GDM1 (cell line): ENCODE data around the gene ZNF385C.
"Not testable (repeated sequence)": the region's sequence is repeated elsewhere in the genome, so short reads cannot be mapped to it uniquely, and the experiment has no call there.

ENCODE experiments used
- DNase-seq: peaks from one replicate; lab custom pipeline; 2025; lab: John Stamatoyannopoulos, UW

Gene ZNF385C

DNA sequence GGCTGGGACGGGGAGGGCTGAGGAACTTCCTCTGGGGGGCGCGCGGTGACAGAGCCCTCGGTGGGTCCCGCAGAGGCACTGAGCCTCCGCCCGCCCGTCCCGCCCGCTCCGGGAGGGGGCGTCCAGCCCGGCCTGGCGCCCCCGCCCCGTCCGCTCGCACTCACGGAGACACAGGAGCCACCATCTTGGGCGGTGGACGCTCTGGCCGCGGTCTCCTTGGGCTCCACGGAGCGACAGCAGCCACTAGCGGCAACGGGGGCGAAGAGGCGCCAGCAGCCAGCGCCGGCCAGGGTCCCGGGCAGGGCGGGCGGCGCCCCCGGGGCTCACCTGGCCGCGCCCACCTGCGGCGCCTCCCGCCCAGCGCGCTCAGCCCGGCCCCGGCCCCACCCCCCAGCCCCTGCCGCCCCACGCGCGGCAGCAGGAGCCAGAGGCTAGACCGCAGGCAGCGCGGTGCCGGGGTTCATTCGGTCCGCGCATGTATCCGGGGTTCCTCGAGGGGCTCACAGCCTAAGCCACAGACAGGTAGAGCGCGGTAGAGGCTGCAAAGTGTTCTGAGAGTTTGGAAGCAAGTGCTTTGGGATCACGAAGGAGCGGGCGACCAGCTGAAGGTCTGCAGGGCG is 47.8 kb downstream of the ZNF385C start, which contains the start of gene C17orf113:
C17orf113 (minus strand) TSS at position 209 of the 620 bp plus-strand sequence. CDS start 7,225 bp downstream, outside the sequence.
- DNase-seq = peak; percentile 40

DNA sequence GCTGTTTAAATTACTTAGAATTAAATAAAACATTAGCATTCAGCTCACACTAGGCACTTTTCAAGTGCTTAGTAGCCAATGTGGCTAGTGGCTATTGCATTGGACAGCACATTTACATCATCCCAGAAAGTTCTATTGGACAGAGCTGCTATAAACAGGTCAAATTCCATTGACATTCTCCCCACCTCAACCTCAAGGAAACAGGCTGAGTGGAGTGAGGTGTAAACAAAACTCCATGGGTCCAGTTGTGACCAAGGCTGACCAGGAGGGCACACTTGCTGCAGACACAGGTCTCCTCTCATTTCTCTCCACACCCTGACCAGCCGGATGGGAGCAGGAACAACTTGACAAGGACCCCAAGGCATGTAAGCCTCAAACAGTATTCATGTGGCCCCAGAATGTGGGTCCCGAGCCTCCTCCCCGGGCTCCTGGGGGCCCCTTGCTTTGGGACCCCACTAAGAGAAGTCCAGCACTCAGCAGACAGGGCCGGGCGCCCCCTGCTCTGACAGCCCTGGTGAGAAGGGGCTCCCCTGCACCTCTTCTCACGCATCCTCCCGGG is 48.4 kb downstream of the ZNF385C start:
- DNase-seq = no peak

DNA sequence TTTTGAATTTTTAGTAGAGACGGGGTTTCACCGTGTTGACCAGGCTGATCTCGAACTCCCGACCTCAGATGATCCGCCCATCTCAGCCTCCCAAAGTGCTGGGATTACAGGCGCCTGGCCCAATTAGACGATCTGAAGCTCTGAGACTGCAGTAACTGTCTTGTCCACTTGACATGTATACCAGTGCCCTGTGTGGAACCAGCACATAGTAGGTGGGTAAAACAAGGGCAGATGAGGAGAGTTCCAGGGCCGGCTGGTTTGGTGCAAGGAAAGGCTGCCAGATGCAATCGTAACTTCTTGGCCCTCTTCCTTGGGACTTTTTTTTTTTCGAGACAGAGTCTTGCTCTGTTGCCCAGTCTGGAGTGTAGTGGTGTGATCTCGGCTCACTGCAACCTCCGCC is 50.9 kb downstream of the ZNF385C start:
- no peak for DNase-seq

DNA sequence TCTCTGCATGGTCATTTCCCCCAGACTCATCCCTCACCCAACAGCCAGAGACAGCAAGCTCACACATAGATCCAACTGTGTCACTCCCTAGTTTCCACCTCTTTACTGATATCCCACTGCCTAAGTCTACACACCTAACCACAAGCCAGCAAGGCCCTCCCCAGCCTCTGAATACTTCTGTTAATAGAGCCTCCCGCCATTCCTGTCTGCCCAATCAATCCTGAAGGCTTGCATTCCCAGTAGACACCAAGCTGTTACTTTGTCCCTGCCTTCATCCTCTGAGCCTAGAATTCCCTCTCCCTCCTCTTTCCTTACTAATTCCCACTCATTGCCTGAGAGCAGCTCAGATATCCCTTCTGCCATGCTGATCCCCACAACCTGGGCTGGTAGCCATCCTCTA is 52.6 kb downstream of the ZNF385C start:
- DNase-seq = no peak

DNA sequence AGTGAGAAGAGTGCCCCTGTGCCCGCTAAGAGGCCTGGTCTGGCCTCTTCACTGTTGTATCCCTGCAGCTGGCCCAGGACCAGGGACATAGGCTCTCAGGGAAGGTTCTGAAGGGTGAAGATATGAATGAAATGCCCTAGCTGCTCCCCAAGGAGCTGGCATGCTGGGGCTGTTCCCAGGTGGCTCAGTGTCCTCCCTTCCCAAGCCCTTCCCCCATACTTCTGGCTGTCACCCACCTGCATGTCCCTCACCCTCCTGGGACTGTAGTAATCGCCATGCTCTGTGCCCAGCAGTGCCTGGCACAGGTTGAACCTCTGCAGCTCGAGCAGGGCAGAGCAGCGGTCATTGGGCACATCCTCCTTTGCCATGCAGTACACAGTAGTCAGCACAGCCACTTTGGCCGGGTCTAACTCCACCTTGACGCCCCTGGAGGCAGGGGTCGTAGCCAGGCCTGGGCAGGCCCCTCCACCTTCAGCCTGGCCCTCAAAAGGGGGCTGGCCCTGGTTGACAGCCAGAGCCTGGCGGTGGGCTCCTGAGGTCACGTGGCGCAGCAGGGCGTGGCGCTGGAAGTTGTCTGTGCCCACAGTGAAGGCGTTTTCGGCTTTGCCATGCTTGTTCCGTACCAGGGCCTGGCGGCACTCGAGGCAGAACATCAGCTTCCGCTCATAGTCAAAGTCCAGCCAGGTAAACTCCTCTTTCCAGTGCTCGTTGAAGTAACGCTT is 55.5 kb downstream of the ZNF385C start:
- DNase-seq = no peak

DNA sequence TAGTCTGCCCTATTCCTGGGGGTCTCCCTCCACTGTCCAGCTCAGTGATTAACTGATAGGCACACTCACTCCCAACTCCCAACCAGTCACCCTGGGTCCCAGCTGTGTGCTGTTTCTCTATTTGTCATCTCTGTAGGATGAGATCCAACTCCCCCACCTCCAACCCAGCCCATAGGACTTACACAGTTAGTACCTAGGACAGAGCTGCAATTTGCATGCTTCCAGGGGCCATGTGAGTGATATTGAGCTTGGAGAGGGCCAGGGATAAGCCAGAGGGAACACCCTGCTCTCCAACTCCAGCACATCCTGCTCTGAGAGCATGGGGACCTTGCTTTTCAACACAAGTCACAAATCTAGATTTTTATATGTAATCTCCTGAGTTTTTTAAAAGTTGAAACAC is 56.7 kb downstream of the ZNF385C start:
- DNase-seq = no peak

DNA sequence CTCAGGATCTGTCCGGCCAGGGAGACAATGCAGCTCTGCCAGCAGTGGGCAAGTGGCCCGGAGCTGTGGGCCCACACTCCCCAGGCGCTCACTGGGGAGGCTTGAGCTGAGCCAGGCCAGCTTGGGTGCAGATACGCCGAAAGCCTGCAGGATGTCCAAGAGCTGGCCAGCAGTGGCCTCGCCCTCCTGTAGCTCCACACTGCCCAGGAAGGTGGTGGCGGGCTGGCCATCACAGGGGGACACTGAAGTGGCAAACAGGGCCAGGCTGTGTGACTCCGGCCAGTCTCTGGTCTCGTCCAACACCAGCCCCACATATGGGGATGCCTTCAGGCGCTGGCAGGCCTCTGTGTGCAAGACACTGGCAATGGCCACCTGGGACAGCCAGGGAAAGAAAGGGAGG is 57.5 kb downstream of the ZNF385C start:
- DNase-seq = no peak

DNA sequence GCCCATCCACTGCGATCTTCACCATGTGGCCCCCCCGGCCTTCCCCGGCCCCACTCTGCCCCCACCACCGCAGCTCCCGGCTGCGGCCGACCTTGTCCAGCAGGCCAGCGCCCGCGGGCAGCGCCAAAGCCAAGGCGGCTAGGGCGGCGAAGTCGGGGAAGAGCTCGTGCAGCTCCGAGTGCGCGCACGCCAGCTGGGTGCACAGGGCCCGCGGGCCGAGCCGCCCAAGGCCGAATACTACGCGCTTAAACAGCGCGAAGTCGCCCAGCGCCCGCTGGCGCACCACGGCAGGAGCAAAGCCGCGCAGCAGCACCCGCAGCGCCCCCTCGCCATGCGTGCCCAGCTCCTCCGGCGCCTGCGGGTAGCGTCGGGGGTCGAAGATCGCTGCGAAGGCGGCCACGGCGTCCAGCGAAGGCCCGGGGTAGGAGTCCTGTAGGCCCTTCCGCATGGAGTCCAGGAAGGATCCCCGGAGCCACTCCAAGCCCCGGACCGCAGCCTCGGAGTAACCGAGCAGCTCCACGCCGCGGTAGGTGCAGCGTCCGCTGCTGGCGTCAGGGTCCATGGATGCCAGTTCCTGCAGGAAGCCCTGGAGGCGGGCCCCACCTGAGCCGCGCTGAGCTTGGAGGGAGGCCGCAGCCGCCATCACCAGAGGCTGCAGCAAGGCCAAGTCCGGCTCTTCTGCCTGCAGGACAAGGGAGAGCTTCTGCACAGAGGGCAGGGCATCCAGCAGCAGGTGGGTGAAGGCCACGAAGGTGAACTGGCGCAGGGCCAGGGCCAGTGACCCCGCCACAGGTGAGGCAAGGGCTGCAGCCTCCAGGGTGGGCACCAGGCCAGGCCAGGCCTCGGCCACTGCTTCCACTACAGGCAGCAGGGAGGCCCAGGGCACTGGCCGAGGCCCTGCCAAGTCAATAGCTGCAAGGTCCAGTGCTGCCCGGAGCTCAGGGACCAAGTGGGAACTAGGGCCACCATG is 58.2 kb downstream of the ZNF385C start:
- DNase-seq = no peak

DNA sequence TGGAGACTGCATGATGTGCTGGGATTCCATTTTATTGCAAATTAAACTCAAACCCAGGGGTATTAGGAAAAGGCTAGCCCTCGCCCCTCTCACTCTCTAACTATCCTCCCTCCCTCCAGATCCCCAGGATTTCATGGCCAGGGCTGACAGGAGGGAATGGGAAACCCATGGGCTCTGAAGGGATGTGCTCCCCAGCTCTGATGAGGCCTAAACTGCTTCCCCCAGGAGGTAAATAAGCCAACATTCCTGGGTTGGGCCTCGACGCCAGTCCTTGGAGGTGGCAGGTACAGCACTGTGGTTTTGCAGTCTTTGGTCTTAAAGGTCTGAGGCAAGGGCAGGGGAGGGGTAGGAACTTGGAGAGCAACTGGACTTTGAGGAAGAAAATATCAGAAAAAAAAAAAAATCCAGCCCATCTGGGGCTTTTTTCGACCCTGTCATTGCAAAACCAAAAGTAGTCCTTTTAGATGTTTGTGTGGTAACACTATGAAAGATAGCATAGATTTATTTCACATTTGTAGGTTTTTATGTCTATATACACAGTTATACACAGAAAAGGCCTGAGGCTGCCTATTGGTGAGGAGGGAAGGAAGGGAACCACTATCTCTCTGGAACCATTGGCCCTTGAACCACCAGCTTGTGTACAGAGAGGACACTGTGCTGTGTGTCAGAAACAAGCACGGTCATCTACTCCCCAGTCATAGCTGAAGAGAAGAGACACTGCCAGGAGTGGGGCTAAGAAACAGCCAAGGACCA is 59.9 kb downstream of the ZNF385C start:
- DNase-seq = no peak

DNA sequence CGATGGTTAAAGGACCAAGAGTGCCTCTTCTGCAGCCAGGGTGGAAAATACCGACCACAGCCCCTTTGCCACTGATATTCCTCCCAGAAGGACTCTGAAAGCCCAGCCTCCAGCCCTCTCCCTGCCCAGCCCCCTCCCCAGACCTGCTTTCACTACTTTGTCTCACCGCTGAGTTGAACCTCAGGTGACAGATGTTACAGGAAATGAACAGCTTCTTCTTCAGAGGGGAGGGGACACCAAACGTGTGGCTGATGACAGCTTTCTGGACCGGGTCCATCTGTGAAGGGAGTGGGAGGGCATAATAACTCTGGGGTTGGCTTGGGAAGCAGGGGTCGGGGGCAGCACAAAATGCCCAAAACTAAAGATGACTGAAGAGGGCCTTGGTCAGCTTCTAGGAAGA is 64.2 kb downstream of the ZNF385C start:
- no peak for DNase-seq

DNA sequence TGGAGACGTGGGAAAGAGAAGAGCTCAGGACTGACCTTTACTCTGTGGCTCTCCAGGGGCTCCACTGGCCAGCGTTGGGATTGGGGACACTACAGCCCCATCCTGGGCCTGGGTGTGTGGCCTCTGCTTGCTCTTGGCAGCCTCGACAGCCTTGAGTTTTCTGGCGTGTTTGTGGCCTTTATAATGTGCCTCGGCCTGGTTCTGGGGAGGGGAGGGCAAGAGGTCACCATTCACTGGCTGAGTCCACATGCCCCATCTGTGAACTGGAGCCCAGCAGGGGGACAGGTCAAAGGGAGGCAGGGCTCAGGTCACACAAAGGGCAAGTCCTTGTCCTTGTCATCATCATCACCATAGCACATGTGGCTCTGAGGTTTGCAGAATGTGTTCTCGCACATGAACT is 66.7 kb downstream of the ZNF385C start:
- DNase-seq = no peak

DNA sequence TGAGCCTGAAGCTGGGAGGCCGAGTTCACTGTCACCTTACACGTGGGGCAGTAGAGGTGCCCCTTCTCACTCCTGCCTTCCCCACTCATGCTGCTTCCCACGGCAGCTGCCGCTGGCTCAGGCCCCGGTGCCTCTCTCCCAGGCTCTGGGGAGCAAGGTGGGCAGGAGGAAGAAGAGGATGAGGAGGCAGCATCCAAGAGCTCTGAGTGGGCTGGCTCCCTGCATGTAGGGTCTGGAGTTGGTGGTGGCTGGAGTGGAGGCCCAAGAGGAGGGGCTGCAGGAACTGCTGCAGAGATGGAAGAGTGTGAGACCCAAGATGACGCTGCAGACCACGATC is 69.5 kb downstream of the ZNF385C start:
- DNase-seq = no peak

DNA sequence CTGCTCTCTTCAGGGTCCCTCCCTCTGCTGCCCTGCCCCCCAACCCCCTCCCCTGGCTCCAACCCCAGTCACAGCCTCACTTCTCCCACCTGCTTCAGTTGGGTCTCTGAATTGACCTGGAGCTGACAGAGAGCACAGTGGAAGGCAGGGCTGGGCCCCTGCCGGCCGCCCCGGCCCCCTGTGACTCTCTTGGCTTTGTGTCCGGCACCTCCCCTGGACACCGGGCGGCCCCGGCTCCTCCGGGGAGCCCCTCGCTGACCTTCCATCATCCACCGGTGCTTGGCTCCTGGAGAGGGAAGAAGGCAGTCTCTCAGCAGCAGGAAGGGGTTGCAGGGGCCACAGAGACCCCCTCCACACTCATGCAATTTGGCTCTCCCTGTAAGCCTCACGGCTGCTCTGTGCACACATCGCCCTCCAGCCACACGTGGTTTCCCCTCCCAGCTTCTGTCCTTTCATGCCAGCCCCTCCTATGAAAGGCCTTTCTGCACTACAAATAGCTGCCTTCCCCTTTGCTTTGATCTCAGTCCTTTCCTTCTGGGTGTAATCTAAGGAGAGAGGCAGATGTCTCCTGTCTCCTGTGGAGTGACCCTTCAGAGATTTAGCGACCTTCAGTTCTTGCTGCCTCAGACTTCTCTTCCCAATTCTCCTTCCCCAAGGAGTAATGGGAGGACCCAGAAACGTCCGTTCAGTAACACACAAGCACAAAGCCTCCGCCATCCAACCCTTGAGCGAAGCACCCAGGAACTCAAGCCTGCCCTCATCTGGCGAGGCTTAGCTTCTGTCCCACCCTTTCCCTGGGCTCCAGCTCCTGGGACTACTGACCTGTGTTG is 70.1 kb downstream of the ZNF385C start:
- no peak for DNase-seq

DNA sequence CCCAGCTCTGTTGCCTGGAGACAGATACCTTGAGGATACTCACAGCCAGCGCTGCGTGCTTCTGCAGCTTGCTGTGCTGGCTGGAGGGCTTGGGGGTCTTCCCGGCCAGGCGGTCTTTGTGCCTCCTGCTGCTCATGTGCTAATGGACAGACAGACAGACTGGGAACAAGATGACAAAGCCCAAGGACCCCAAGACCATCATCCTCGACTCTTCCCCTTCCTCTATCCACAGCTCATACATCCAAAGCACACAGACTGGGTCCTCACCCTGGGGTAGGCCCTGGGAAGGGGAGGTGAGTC is 70.7 kb downstream of the ZNF385C start:
- DNase-seq = no peak

DNA sequence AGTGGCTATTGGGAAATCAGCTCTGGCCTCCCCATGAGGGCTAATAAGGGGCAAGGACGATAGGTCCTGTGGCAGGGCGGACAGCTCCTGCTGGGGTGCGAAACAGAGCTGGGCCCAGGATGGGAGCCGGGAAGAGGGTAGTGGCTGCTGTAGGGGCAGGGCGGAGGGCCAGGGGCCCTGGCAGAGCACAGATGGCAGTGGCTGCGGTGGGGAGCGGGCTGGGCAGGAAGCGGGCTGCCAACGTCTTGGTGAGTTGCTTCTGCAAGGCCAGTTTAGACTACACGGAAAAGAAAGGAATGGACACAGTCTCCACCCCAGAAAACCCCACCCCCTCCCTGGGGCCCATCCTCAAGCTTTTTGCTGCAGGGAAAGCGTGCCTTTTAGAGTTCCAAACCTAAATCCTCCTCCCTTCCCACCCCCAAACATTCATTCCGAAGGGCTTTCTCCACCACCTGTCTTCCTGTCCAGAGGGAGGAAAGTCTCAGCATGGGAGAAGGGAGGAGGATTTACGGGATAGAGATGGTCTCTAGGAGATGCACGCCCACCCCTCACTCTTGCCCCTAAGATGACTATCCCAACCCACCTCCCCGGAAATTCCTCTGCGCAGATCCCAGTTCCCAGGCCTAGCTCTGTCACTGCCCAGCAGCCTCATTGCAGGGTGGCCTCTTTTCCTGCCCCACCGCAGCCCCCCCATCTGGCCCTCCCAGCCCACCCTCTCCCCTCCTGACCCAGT is 71.2 kb downstream of the ZNF385C start:
- DNase-seq = no peak

DNA sequence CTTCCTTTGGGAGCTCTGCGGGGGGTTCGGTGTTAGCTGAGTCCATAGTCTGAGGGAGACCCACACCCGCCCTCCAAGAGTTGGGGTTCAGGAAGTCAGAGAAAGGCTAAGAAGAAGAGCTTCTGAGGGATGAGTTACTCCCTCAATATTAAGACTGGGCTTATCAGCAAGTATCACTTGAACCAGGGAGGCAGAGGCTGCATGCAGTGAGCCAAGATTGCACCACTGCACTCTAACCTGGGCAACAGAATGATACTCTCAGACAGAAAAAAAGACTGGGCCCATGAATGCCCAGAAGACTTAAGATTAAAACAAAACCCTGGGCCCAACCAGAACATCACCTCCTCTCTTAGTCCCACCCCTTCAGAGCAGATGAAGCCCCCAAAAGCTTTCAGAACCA is 72.3 kb downstream of the ZNF385C start:
- DNase-seq = no peak

DNA sequence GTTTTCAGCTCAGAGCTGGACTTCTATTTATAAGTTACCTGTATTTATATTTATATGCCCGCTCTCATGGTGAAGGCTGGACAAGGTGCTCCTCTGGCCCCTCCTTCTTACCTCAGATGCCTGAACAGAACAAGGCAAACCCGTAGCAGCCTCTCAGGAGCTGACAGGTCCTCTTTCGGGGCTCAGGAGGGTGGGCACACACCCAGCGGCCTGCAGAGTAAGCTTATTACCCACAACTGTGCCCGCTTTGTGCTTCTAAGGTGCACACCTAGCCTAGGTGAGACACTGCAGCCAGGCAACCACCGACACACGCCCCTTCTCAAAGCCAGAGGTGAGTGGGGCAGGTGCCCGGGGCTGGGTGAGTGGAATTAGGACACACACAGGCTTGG is 73.1 kb downstream of the ZNF385C start:
- no peak for DNase-seq

DNA sequence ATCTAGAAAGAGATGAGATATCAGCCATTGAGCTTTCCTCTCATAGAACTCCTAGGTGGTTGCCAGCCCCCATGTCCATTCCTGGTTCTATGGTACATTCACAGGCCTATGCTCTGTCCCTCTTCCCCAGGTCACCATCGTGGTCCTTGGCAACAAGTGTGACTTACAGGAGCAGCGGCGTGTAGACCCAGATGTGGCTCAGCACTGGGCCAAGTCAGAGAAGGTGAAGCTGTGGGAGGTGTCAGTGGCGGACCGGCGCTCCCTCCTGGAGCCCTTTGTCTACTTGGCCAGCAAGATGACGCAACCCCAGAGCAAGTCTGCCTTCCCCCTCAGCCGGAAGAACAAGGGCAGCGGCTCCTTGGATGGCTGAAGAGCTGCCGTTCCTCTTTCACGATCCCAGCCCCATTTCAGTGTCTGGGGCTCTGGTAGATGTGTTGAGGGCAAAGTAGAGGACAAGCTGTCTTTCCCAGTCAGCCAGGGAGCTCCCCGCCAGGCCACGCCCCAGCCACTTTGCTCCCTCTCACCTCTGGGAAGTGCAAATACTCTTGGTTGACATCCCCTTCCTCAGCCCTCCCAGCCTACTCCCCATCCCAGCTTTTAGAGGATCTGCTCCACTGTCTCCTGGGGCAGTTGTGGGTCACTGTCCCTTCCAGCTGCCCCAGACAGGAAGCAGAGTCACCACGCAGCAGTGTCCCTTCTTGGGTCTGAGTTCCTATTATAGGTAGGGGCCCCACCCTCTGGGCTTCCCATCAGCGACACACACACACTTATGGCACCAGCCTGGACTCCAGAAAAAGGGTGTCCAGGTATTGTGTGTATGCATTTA is 74.5 kb downstream of the ZNF385C start:
- DNase-seq = no peak

DNA sequence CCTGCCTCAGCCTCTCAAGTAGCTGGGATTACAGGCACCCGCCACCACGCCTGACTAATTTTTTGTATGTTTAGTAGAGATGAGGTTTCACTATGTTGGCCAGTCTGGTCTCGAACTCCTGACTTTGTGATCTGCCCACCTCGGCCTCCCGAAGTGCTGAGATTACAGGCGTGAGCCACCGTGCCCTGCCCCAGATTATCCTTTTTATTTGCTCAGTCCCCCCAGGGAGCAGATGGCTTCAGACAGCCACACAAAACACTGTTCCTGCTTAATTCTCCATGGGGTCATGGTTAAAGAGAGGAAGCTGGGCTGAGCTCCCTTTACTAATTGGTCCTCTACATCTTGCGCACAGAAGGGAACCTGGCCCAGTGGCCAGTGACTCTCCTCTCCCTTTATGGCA is 77.4 kb downstream of the ZNF385C start:
- DNase-seq = not testable (repeated sequence)
